SU-DHL-6 (cell line): ENCODE measurements around the gene PCDHGA12.
"Not testable (repeated sequence)": the region's sequence is repeated elsewhere in the genome, so short reads cannot be mapped to it uniquely, and the experiment has no call there.

Experiments used
- H2AFZ ChIP-seq: fragments of 200-600 bp; sonication (generic); 2 replicates; pipeline ENCODE4 v1.6.1; 2014; ENCODE audit warnings: low read depth, mild to moderate bottlenecking, moderate library complexity, mixed read lengths, antibody characterized with exemption, low read length; ENCODE audit not compliant: severe bottlenecking
- H3F3A ChIP-seq: fragments of 200-600 bp; shearing (Covaris generic); 2 replicates; pipeline ENCODE4 v1.6.0; 2016; ENCODE audit warnings: antibody characterized with exemption, mild to moderate bottlenecking; ENCODE audit not compliant: insufficient read depth
- H3K27ac ChIP-seq: fragments of 200-600 bp; sonication (generic); 2 replicates; pipeline ENCODE4 v1.5.1; 2016; ENCODE audit warnings: low read depth, mild to moderate bottlenecking, low read length, moderate library complexity, mixed read lengths
- H3K27me3 ChIP-seq: fragments of 200-600 bp; sonication (generic), shearing (Covaris generic); 2 replicates; pipeline ENCODE4 v1.6.0; 2014; ENCODE audit warnings: mild to moderate bottlenecking, low read length
- H3K36me3 ChIP-seq: fragments of 200-600 bp; sonication (generic); 2 replicates; pipeline ENCODE4 v1.6.1; 2014; ENCODE audit warnings: mild to moderate bottlenecking, low read length, mixed read lengths
- H3K4me2 ChIP-seq: fragments of 300-600, 200-600 bp; shearing (Covaris generic), sonication (generic); 2 replicates; pipeline ENCODE4 v1.6.0; 2014; ENCODE audit warnings: low read length, low read depth, mild to moderate bottlenecking; ENCODE audit not compliant: poor library complexity, severe bottlenecking
- H3K4me3 ChIP-seq: fragments of 200-600 bp; sonication (generic); 2 replicates; pipeline ENCODE4 v1.5.1; 2014; ENCODE audit warnings: antibody characterized with exemption, low read length, mild to moderate bottlenecking, mixed read lengths; ENCODE audit not compliant: insufficient read depth, poor library complexity, severe bottlenecking
- H3K79me2 ChIP-seq: fragments of 200-600 bp; sonication (generic); 2 replicates; pipeline ENCODE4 v1.6.1; 2014; ENCODE audit warnings: mild to moderate bottlenecking, low read length, moderate library complexity; ENCODE audit not compliant: insufficient read depth
- H3K9ac ChIP-seq: fragments of 200-600 bp; sonication (generic); 2 replicates; pipeline ENCODE4 v1.7.0; 2014; ENCODE audit warnings: mild to moderate bottlenecking, low read length
- H3K9me2 ChIP-seq: fragments of 200-600 bp; sonication (generic); replicated peaks from 2 replicates; pipeline ENCODE4 v1.6.1; 2014; ENCODE audit warnings: low read length; ENCODE audit not compliant: insufficient read depth
- H3K9me3 ChIP-seq: fragments of 200-600 bp; sonication (generic); 2 replicates; pipeline ENCODE4 v1.6.1; 2014; ENCODE audit warnings: low read length, mixed read lengths; ENCODE audit not compliant: insufficient read depth
- H4K20me1 ChIP-seq: fragments of 200-600 bp; sonication (generic); 2 replicates; pipeline ENCODE4 v1.6.1; 2014; ENCODE audit warnings: low read depth, mild to moderate bottlenecking, antibody characterized with exemption, low read length, moderate library complexity, mixed read lengths
- CTCF ChIP-seq: fragments of 200-600 bp; sonication (generic); IDR thresholded peaks from one replicate; pipeline ENCODE4 v1.5.1; 2017; ENCODE audit warnings: antibody characterized with exemption, mild to moderate bottlenecking, low read length, moderate library complexity; ENCODE audit not compliant: insufficient read depth, poor library complexity, severe bottlenecking
- EZH2phosphoT487 ChIP-seq: fragments of 200-600 bp; sonication (generic), shearing (Covaris generic); conservative IDR thresholded peaks from 2 replicates; pipeline ENCODE4 v1.6.1; 2018; ENCODE audit warnings: mild to moderate bottlenecking, antibody characterized with exemption, low read length, moderate library complexity, mixed read lengths

Gene PCDHGA12

GRCh38 chr5:141389153-141390042, 40.9 kb upstream of the PCDHGA12 start:
- Histone ChIP-seq H3K79me2 (no peaks in the 10 kb centered on the region), H4K20me1 (no peaks in the 10 kb centered on the region), H2AFZ (no peak overlapping the region), H3K9ac (no peak overlapping the region), H3K27ac (no peak overlapping the region), H3K4me2 (no peak overlapping the region), H3F3A (no peaks in the 10 kb centered on the region; the same call in 1 of the 2 replicates), H3K9me2 (no peaks in the 10 kb centered on the region), H3K9me3 (peaks cover 15% of the 10 kb centered on the region; the same call in 1 of the 2 replicates), H3K4me3 (no peak overlapping the region), H3K27me3 (no peaks in the 10 kb centered on the region), H3K36me3 (0 out of 2 replicates have a peak, but pooled peaks cover 3% of the 10 kb centered on the region)
- no peak for TF ChIP-seq EZH2phosphoT487
- no peak for TF ChIP-seq CTCF

- H3K9me2 ChIP-seq = no peaks in the 10 kb centered on the region
- H3K4me2 ChIP-seq = peak within 1 kb of the TSS; percentile 14
- no peaks in the 10 kb centered on the region for H3K27me3 ChIP-seq
- H3F3A ChIP-seq = no peaks in the 10 kb centered on the region; the same call in none of the 2 replicates
- no peaks in the 10 kb centered on the region for H3K79me2 ChIP-seq
- no peaks in the 10 kb centered on the region; the same call in 1 of the 2 replicates for H3K9me3 ChIP-seq
- no peaks in the 10 kb centered on the region for H4K20me1 ChIP-seq
- no peak within 1 kb of the TSS for H3K4me3 ChIP-seq
- TF ChIP-seq CTCF = peak; percentile 20
- no peak for TF ChIP-seq EZH2phosphoT487
- H3K27ac ChIP-seq = no peak within 1 kb of the TSS
- no peaks in the 10 kb centered on the region for H3K36me3 ChIP-seq
- no peak within 1 kb of the TSS for H3K9ac ChIP-seq
- no peak within 1 kb of the TSS for H2AFZ ChIP-seq
Observed at GRCh38 chr5:141392429-141393198, 37.7 kb upstream of the PCDHGA12 start, which contains the start of gene PCDHGA8. Gene PCDHGA8, plus strand, starts transcription at chr5:141392633. Its CDS starts 181 bp downstream, at chr5:141392814.

GRCh38 chr5:141393267-141393666, 37.0 kb upstream of the PCDHGA12 start:
- Histone ChIP-seq H3K27ac (no peak overlapping the region), H3K79me2 (no peaks in the 10 kb centered on the region), H3F3A (no peaks in the 10 kb centered on the region; the same call in none of the 2 replicates), H3K9me2 (no peaks in the 10 kb centered on the region), H3K36me3 (no peaks in the 10 kb centered on the region), H4K20me1 (no peaks in the 10 kb centered on the region), H3K9ac (no peak overlapping the region), H3K9me3 (no peaks in the 10 kb centered on the region; the same call in 1 of the 2 replicates), H3K27me3 (no peaks in the 10 kb centered on the region), H3K4me2 (no peak overlapping the region), H3K4me3 (no peak overlapping the region), H2AFZ (no peak overlapping the region)
- TF ChIP-seq EZH2phosphoT487 = no peak

GRCh38 chr5:141394401-141395187, 35.7 kb upstream of the PCDHGA12 start:
- not testable (repeated sequence) for H3K4me2 ChIP-seq, H3K27me3 ChIP-seq, H4K20me1 ChIP-seq, H3K9me2 ChIP-seq, H3K27ac ChIP-seq, H3F3A ChIP-seq, H3K9ac ChIP-seq, H3K36me3 ChIP-seq, H3K4me3 ChIP-seq, H2AFZ ChIP-seq, H3K79me2 ChIP-seq
- peaks cover 12% of the 10 kb centered on the region; the same call in 1 of the 2 replicates for H3K9me3 ChIP-seq
